HEK293T (cell line): Measurements from ENCODE around the gene CNTD1.

Source experiments
- CTCF ChIA-PET: fragments of 350-600 bp; formaldehyde crosslinking; extraction: SDS; loops from one replicate; lab custom pipeline; 2021; ENCODE audit warnings: antibody characterized with exemption, inconsistent platforms; lab: Yijun Ruan, JAX
- POLR2A ChIA-PET: fragments of 350-600 bp; formaldehyde crosslinking; extraction: SDS; loops from one replicate; lab custom pipeline; 2020; ENCODE audit warnings: antibody characterized with exemption, inconsistent platforms; lab: Yijun Ruan, JAX
- DNase-seq: peaks from one replicate; pipeline ENCODE4 v3.0.0; 2012; ENCODE audit warnings: mixed read lengths; ENCODE audit errors: extremely low spot score
- ARNT ChIP-seq: fragments of 450-650 bp; IDR thresholded peaks from 2 replicates; pipeline ENCODE4 v1.6.1; 2017; ENCODE audit warnings: mild to moderate bottlenecking
- BHLHE40 ChIP-seq: fragments of 450-650 bp; IDR thresholded peaks from 2 replicates; pipeline ENCODE4 v1.6.1; 2016; ENCODE audit warnings: mild to moderate bottlenecking, moderate library complexity, borderline replicate concordance
- CTBP1 ChIP-seq: fragments of 450-650 bp; IDR thresholded peaks from 2 replicates; pipeline ENCODE4 v1.6.1; 2016; ENCODE audit warnings: borderline replicate concordance
- ELF4 ChIP-seq: fragments of 450-650 bp; IDR thresholded peaks from 2 replicates; pipeline ENCODE4 v1.6.1; 2017; ENCODE audit warnings: antibody characterized with exemption
- FOXA1 ChIP-seq: fragments of 450-650 bp; IDR thresholded peaks from 2 replicates; pipeline ENCODE4 v1.6.1; 2016; ENCODE audit warnings: mild to moderate bottlenecking
- FOXK2 ChIP-seq: fragments of 450-650 bp; IDR thresholded peaks from 2 replicates; pipeline ENCODE4 v1.6.1; 2016; ENCODE audit warnings: mild to moderate bottlenecking
- FOXM1 ChIP-seq: fragments of 450-650 bp; IDR thresholded peaks from 2 replicates; pipeline ENCODE4 v1.6.1; 2017; ENCODE audit warnings: mild to moderate bottlenecking, borderline replicate concordance
- HDGF ChIP-seq: fragments of 450-650 bp; IDR thresholded peaks from 2 replicates; pipeline ENCODE4 v1.6.1; 2017; ENCODE audit warnings: antibody characterized with exemption, borderline replicate concordance
- L3MBTL2 ChIP-seq: fragments of 450-650 bp; conservative IDR thresholded peaks from 2 replicates; pipeline ENCODE4 v1.6.1; 2016; ENCODE audit warnings: mild to moderate bottlenecking
- LEF1 ChIP-seq: fragments of 450-650 bp; IDR thresholded peaks from 2 replicates; pipeline ENCODE4 v1.6.1; 2017; ENCODE audit warnings: mild to moderate bottlenecking, borderline replicate concordance
- NFRKB ChIP-seq: fragments of 450-650 bp; IDR thresholded peaks from 2 replicates; pipeline ENCODE4 v1.6.1; 2016; ENCODE audit warnings: mild to moderate bottlenecking, moderate library complexity
- SP1 ChIP-seq: fragments of 450-650 bp; IDR thresholded peaks from 2 replicates; pipeline ENCODE4 v1.6.1; 2017
- SUZ12 ChIP-seq: fragments of 450-650 bp; IDR thresholded peaks from 2 replicates; pipeline ENCODE4 v1.6.1; 2016; ENCODE audit warnings: mild to moderate bottlenecking
- TARDBP ChIP-seq: fragments of 450-650 bp; IDR thresholded peaks from 2 replicates; pipeline ENCODE4 v1.6.1; 2016
- ZNF384 ChIP-seq: fragments of 450-650 bp; IDR thresholded peaks from 2 replicates; pipeline ENCODE4 v1.6.1; 2016
- TF ChIP-seq, protein P1 (sequence below): fragments of 450-650 bp; IDR thresholded peaks from 2 replicates; pipeline ENCODE4 v1.6.1; 2016

CNTD1 gene

GRCh38 chr17:42797067-42798007, 1.3 kb upstream of the CNTD1 start:
- no peak for DNase-seq
- TF ChIP-seq TARDBP (no peak), SUZ12 (no peak), LEF1 (no peak), FOXK2 (no peak), SP1 (no peak), ELF4 (no peak), ZNF384 (no peak), CTBP1 (no peak), BHLHE40 (no peak), FOXM1 (no peak), NFRKB (no peak), L3MBTL2 (no peak), HDGF (no peak), FOXA1 (no peak), ARNT (no peak)
- TF ChIP-seq, protein P1, sequence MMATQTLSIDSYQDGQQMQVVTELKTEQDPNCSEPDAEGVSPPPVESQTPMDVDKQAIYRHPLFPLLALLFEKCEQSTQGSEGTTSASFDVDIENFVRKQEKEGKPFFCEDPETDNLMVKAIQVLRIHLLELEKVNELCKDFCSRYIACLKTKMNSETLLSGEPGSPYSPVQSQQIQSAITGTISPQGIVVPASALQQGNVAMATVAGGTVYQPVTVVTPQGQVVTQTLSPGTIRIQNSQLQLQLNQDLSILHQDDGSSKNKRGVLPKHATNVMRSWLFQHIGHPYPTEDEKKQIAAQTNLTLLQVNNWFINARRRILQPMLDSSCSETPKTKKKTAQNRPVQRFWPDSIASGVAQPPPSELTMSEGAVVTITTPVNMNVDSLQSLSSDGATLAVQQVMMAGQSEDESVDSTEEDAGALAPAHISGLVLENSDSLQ, result no peak
- ChIA-PET CTCF (interaction anchor here (0.9 kb wide), 1 partner anchor 11 kb away, joined by 3 read pairs; no protein-coding TSS in a partner anchor), POLR2A (interaction anchor here (0.6 to 2.1 kb wide), 5 partner anchors 17 to 66 kb away, joined by 3 to 16 read pairs (median 3); partner anchors contain the start of genes VPS25 and WNK4)

DNA sequence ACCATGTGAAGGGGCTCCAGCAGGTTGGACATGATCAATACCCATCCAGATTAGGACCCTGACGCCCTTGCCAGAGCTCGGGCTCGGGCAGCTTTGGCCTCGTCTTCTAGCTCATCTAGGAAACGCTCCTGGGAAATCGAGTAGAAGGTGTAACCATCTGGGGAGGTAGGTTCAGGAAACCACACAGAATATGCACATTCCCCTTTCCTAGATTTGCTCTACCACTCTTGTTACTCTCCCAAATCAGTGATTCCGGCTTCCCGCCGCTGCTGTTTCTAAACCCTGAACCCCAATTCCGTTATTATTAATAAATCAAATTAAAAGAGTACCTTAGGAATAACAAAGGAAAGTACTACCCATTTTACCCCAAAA, 664 bp upstream of the CNTD1 start:
- no peak for DNase-seq

GRCh38 chr17:42803074-42803883, 4.6 kb downstream of the CNTD1 start:
- ChIA-PET CTCF (interaction anchor here (1.8 kb wide), 1 partner anchor 21 kb away, joined by 6 read pairs; the partner anchor contains the start of gene BECN1), POLR2A (interaction anchor here (1.0 to 1.3 kb wide), 3 partner anchors 21 to 145 kb away, joined by 3 to 6 read pairs (median 6); partner anchors contain the start of genes BECN1, TUBG2 and VPS25)
- DNase-seq, result no peak
- TF ChIP-seq LEF1 (no peak), HDGF (no peak), TARDBP (no peak), BHLHE40 (no peak)

More for the DNA sequence above, 664 bp upstream of the CNTD1 start:
- ChIA-PET POLR2A (interaction anchor here (0.6 to 2.1 kb wide), 10 partner anchors 10 to 119 kb away, joined by 3 to 16 read pairs (median 3); partner anchors contain the start of genes RAMP2, VPS25 and WNK4), CTCF (interaction anchor here (0.9 kb wide), 1 partner anchor 11 kb away, joined by 3 read pairs; no protein-coding TSS in a partner anchor)
- no peak for TF ChIP-seq ZNF384
- TF ChIP-seq TARDBP, result no peak
- TF ChIP-seq FOXK2, result no peak
- TF ChIP-seq L3MBTL2, result no peak
- TF ChIP-seq BHLHE40, result no peak
- no peak for TF ChIP-seq ELF4
- TF ChIP-seq ARNT, result no peak
- TF ChIP-seq LEF1, result no peak
- TF ChIP-seq NFRKB, result no peak
- no peak for TF ChIP-seq SP1
- TF ChIP-seq, protein P1, result no peak

- no peak for DNase-seq
- ChIA-PET CTCF (no interaction called here), POLR2A (no interaction called here)
- TF ChIP-seq SP1, result no peak
- TF ChIP-seq LEF1, result no peak
- TF ChIP-seq FOXA1, result no peak
- TF ChIP-seq TARDBP, result no peak
- no peak for TF ChIP-seq NFRKB
- no peak for TF ChIP-seq ARNT
- TF ChIP-seq FOXM1, result no peak
- TF ChIP-seq, protein P1, result no peak
- no peak for TF ChIP-seq ZNF384
- TF ChIP-seq L3MBTL2, result no peak
- no peak for TF ChIP-seq ELF4
- no peak for TF ChIP-seq BHLHE40
- TF ChIP-seq CTBP1, result no peak
These were observed 6.3 kb downstream of the CNTD1 start for GRCh38 chr17:42804918-42805367.

DNA sequence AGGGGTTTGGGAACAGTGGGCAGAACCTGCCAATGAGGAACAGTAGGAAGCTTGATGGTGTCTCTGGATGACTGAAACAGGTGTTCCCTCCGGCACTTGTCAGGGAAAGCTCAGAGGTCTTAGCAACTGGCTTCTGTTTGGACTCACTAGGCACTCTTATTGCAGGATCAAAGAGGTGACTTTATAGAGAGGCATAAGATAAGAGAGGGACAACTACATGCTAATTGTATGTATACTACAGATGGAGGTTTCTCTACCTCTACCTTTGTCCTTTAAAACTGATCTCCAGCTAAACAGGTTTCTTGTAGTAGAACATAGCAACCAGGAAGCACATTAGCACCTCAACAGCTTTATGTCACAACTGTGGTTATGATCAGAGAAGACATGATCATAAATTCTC, 7.6 kb downstream of the CNTD1 start:
- POLR2A ChIA-PET, result interaction anchor here (0.9 kb wide), 2 partner anchors 18 to 240 kb away, joined by 3 read pairs; partner anchors contain the start of genes BECN1 and MLX
- TF ChIP-seq ELF4, result no peak
- no peak for TF ChIP-seq TARDBP
- TF ChIP-seq ARNT, result no peak
- CTCF ChIA-PET, result no interaction called here
- no peak for DNase-seq
